GM18861 (cell line): ENCODE data around the gene NUDT5.
"Not testable (repeated sequence)": the region's sequence is repeated elsewhere in the genome, so short reads cannot be mapped to it uniquely, and the experiment has no call there.

Experiments
- ATAC-seq: cut with Tn5 transposase; IDR thresholded peaks from one replicate; pipeline ENCODE4 v1.9.1; 2021; ENCODE audit not compliant: unreplicated experiment

The NUDT5 gene

GRCh38 chr10:12195603-12196506 lies at the start of gene NUDT5, which contains the start of gene CDC123:
Gene NUDT5 (minus strand): TSS chr10:12195891. CDS start chr10:12186291, 9,600 bp downstream.
Gene CDC123 (plus strand): TSS chr10:12196188. CDS start chr10:12196246, 58 bp downstream.
- peak; percentile 79 for ATAC-seq

- no peak for ATAC-seq
Observed at GRCh38 chr10:12243864-12244620, 48.4 kb upstream of the NUDT5 start.

- ATAC-seq, result no peak
Observed at GRCh38 chr10:12241810-12242529, 46.3 kb upstream of the NUDT5 start.

DNA sequence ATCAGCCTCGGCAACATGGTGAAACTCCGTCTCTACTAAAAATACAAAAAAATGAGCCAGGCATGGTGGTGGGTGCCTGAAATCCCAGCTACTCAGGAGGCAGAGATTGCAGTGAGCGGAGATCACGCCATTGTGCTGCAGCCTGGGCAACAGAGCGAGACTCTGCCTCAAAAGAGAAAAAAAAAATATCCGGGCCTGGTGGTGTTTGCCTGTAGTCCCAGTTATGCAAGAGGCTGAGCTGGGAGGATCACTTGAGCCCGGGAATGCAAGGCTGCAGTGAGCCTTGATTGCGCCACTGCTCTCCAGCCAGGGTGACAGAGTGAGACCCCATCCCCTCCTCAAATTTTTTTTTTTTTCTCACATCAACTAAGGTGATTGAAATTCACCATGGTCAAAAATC lies 43.1 kb upstream of the NUDT5 start:
- no peak for ATAC-seq

DNA sequence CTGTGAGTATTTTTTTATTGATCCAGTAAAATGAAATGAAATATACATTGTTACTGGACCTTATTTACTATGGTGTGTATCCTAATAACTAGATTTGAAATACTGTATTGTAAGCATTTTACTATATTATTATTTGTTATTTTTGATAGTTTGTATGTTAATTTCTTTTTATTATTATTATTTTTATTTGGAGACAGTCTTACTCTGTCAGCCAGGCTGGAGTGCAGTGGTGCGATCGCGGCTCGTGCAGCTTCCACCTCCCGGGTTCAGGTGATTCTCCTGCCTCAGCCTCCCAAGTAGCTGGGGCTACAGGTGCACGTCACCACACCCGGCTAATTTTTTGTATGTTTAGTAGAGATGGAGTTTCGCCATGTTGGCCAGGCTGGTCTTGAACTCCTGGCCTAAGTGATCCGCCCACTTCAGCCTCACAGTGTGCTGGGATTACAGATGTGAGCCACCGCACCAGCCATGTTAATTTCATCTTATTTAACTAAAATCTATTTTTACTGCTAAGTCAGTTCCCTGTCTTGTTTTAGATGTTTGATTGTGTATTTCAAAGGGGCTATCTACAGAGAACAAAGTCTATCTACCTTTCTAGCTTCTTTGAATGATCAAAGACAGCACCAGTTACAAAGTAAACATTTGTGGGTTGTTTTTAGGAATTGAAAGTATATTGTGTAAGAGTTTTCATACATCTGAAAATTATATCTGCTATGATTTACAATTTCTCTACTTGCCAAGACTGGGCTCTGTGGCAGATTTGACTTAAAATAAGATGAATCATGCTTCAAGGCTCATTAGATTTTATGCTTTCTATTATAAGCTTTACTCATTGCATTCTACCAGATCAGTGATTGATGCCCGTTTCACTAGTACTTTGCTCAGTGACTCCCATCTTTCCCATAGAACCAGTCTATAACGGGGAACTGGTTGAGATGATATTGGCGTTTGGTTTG lies 41.9 kb upstream of the NUDT5 start:
- ATAC-seq, result no peak

GRCh38 chr10:12235796-12236195 lies 40.1 kb upstream of the NUDT5 start:
- ATAC-seq, result no peak

DNA sequence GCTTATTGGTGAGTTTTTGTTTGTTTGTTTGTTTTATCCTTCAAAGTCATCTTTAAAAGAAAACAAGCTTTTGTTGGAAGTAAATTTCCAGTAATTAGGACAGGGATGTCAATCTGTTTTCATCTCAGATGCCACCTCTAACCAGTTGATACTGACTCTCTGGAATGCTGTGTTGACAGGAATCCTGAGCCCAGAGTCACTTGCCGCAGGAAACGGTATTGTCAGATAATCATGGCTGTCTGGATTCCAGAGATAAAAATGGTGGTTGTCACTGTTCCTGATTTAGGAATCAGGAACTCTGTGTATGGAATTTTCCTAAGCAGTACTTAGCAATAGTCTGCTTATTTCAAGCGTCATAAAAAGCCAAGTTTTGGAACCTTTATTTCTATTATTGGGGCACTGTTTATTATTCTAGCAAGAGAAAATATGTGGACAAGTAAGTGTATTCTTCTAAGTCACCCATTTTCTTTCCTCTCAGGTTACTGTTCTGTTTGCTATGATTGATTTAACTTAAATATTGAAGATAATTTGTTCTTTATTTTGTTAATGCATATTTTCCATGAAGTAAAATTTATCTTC lies 39.5 kb upstream of the NUDT5 start:
- no peak for ATAC-seq

DNA sequence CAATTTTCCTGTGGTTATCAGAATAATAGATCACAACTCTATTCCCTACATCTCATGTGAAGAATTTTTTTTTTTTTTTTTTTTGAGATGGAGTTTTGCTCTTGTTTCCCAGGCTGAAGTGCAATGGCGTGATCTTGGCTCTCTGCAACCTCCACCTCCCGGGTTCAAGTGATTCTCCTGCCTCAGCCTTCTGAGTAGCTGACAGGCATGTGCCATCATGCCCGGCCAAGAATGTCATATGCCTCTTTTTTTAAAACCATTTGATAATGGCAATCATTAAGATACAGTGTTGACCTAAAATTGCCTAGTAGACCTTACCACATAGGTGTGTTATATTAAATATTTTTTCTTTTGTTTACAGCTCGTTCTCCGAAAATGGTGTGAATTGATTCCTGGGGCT lies 39.0 kb upstream of the NUDT5 start:
- not testable (repeated sequence) for ATAC-seq

- no peak for ATAC-seq
Observed at GRCh38 chr10:12228851-12229250, 33.2 kb upstream of the NUDT5 start.

DNA sequence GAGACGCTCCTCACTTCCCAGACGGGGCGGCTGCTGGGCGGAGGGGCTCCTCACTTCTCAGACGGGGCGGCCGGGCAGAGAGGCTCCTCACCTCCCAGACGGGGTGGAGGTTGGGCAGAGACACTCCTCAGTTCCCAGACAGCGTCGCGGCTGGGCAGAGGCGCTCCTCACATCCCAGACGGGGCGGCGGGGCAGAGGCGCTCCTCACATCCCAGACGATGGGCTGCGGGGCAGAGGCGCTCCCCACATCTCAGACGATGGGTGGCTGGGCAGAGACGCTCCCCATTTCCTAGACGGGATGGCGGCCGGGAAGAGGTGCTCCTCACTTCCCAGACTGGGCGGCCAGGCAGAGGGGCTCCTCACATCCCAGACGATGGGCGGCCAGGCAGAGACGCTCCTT lies 30.7 kb upstream of the NUDT5 start:
- ATAC-seq, result not testable (repeated sequence)

GRCh38 chr10:12225444-12225843 lies 29.8 kb upstream of the NUDT5 start:
- ATAC-seq, result no peak

- no peak for ATAC-seq
Observed at GRCh38 chr10:12221323-12222298, 25.9 kb upstream of the NUDT5 start.

DNA sequence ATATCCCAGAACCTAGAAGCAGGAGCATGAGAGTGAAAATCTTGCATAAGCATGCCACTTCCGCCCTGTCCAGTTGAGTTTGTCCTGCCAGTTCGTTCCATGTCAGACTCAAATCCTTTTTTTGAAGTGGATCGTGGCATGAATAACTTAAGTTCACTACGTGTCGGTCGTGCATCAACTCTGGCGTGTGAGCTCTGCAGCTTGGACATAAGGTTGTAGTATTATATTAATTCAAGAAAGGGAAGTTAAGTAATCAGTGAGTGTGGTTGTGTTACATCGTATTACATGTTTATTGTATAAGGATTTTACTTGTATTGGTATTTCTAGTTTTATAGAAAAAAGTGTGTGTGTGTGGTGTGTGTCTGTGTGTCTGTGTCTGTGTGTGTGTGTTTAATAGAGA lies 23.3 kb upstream of the NUDT5 start:
- ATAC-seq, result no peak

GRCh38 chr10:12214763-12215218 lies 19.1 kb upstream of the NUDT5 start:
- ATAC-seq, result no peak

GRCh38 chr10:12214093-12214492 lies 18.4 kb upstream of the NUDT5 start:
- ATAC-seq, result no peak

GRCh38 chr10:12213621-12214020 lies 17.9 kb upstream of the NUDT5 start:
- ATAC-seq, result no peak

GRCh38 chr10:12212454-12212853 lies 16.8 kb upstream of the NUDT5 start:
- ATAC-seq, result no peak

- ATAC-seq, result no peak
Observed at GRCh38 chr10:12208460-12208859, 12.8 kb upstream of the NUDT5 start.

- ATAC-seq, result no peak
Observed at GRCh38 chr10:12207114-12207513, 11.4 kb upstream of the NUDT5 start.
